Measurements from ENCODE around the gene AP1G2. TPM values are rescaled to one million over a fixed set of nuclear protein-coding genes. Genes with fewer than 3 reads are reported as not detected.

AP1G2 gene
- total RNA-seq, 1 experiment from 2014 or later: 155 TPM

DNA sequence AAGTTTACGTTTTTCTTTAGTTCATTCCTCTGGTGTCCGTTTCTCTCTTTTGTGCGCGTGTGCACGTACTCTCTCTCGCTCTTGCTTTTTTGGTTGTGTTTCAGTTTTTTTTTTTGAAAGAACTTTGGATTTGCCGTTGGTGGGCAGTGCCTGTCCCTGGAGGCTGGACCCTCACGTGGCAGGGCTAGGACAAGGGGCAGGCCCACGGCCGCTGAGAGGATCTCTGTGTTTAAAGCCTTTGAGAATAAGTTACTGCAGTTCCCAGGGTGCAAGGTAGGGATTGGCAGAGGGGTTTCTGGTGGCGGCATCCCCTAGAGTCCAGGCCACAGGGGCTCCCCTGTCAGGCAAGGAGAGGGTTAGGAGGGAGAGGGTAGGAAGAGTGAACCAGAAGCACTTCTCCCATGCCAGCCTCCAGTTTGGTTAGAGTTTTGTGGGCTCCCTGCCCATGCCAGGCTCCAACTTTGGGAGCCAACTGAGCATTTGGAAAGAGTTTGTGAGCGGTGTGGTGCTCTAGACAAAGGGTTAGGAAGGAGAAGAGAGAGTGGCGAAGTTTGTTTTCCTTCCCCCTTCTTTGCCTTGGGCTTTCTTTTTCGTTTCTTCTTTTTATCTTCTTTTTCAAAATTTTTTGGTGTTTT lies 46.6 kb downstream of the AP1G2 start:
- no peaks in the 10 kb centered on the region for H3K27me3 ChIP-seq (ENCODE audit: insufficient read depth, low read length)
- RAD21 ChIA-PET (ENCODE audit: low non-redundant PET in 1 of 2, low total read pairs in 2 of 2, uncharacterized antibody in 2 of 2, unreplicated experiment in 2 of 2): no interaction called here

More for the DNA sequence above, 46.6 kb downstream of the AP1G2 start:
- Histone ChIP-seq H3K4me3 (replicated peaks in 1 of 2; ENCODE audit: low read depth in 1 of 2, low read length in 2 of 2) (no peak overlapping the region), H3K4me1 (ENCODE audit: control insufficient read depth in 1 of 2, insufficient read depth in 2 of 2, low read length in 2 of 2) (no peaks in the 10 kb centered on the region), H3K27ac (ENCODE audit: low read depth, low read length) (no peak overlapping the region), H4K20me1 (ENCODE audit: insufficient read depth) (no peaks in the 10 kb centered on the region), H3K9ac (ENCODE audit: low read length) (no peak overlapping the region), H3K4me2 (ENCODE audit: low read length) (no peak overlapping the region), H3K36me3 (ENCODE audit: control insufficient read depth in 1 of 2, insufficient read depth in 2 of 2, low read length in 2 of 2) (no peaks in the 10 kb centered on the region; a peak in 1 of 4 replicates), H3K9me3 (ENCODE audit: control insufficient read depth in 1 of 2, insufficient read depth in 1 of 2, low read depth in 1 of 2, low read length in 2 of 2) (no peaks in the 10 kb centered on the region), H3K9me2 (ENCODE audit: insufficient read depth) (no peaks in the 10 kb centered on the region), H3K79me2 (ENCODE audit: insufficient read depth, low read length) (no peaks in the 10 kb centered on the region), H2AFZ (ENCODE audit: low read depth, low read length, poor library complexity, severe bottlenecking) (no peak overlapping the region)
- intact Hi-C loops (cut with micrococcal nuclease): no loop called here
- ChIA-PET POLR2A (no interaction called here), CTCF (no interaction called here)
- no peak for DNase-seq (ENCODE audit: low read depth, low spot score)
- no TSS peak for BruUV-seq (replicated peaks)
- no peak for ATAC-seq
- TF ChIP-seq, protein P1, sequence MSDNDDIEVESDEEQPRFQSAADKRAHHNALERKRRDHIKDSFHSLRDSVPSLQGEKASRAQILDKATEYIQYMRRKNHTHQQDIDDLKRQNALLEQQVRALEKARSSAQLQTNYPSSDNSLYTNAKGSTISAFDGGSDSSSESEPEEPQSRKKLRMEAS (IDR thresholded peaks at IDR 0.05): no peak
- TF ChIP-seq, protein P2, sequence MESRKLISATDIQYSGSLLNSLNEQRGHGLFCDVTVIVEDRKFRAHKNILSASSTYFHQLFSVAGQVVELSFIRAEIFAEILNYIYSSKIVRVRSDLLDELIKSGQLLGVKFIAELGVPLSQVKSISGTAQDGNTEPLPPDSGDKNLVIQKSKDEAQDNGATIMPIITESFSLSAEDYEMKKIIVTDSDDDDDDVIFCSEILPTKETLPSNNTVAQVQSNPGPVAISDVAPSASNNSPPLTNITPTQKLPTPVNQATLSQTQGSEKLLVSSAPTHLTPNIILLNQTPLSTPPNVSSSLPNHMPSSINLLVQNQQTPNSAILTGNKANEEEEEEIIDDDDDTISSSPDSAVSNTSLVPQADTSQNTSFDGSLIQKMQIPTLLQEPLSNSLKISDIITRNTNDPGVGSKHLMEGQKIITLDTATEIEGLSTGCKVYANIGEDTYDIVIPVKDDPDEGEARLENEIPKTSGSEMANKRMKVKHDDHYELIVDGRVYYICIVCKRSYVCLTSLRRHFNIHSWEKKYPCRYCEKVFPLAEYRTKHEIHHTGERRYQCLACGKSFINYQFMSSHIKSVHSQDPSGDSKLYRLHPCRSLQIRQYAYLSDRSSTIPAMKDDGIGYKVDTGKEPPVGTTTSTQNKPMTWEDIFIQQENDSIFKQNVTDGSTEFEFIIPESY (IDR thresholded peaks at IDR 0.05; ENCODE audit: extremely low read depth, insufficient replicate concordance, low read length): no peak
- TF ChIP-seq JUND (IDR thresholded peaks at IDR 0.05) (no peak), POLR2AphosphoS5 (IDR thresholded peaks at IDR 0.05; ENCODE audit: low read depth, low read length) (no peak), EZH2 (IDR thresholded peaks at IDR 0.05) (no peak), ELF1 (IDR thresholded peaks at IDR 0.05; ENCODE audit: borderline replicate concordance, low read depth) (no peak), EZH2phosphoT487 (IDR thresholded peaks at IDR 0.05; ENCODE audit: borderline replicate concordance) (no peak)
- TF ChIP-seq, protein P3, sequence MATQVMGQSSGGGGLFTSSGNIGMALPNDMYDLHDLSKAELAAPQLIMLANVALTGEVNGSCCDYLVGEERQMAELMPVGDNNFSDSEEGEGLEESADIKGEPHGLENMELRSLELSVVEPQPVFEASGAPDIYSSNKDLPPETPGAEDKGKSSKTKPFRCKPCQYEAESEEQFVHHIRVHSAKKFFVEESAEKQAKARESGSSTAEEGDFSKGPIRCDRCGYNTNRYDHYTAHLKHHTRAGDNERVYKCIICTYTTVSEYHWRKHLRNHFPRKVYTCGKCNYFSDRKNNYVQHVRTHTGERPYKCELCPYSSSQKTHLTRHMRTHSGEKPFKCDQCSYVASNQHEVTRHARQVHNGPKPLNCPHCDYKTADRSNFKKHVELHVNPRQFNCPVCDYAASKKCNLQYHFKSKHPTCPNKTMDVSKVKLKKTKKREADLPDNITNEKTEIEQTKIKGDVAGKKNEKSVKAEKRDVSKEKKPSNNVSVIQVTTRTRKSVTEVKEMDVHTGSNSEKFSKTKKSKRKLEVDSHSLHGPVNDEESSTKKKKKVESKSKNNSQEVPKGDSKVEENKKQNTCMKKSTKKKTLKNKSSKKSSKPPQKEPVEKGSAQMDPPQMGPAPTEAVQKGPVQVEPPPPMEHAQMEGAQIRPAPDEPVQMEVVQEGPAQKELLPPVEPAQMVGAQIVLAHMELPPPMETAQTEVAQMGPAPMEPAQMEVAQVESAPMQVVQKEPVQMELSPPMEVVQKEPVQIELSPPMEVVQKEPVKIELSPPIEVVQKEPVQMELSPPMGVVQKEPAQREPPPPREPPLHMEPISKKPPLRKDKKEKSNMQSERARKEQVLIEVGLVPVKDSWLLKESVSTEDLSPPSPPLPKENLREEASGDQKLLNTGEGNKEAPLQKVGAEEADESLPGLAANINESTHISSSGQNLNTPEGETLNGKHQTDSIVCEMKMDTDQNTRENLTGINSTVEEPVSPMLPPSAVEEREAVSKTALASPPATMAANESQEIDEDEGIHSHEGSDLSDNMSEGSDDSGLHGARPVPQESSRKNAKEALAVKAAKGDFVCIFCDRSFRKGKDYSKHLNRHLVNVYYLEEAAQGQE (IDR thresholded peaks at IDR 0.05; ENCODE audit: low read depth): no peak
